Hematopoietic multipotent progenitor cell treated with erythropoietin and hydrocortisone succinate and interleukin-3 and kit ligand, for 17 days (in vitro differentiated cells): Measurements from ENCODE around the gene ABR.

Experiments
- DNase-seq: peaks from one replicate; pipeline ENCODE4 v3.0.0-alpha.2; 2015; ENCODE audit warnings: low spot score

ABR gene

DNA sequence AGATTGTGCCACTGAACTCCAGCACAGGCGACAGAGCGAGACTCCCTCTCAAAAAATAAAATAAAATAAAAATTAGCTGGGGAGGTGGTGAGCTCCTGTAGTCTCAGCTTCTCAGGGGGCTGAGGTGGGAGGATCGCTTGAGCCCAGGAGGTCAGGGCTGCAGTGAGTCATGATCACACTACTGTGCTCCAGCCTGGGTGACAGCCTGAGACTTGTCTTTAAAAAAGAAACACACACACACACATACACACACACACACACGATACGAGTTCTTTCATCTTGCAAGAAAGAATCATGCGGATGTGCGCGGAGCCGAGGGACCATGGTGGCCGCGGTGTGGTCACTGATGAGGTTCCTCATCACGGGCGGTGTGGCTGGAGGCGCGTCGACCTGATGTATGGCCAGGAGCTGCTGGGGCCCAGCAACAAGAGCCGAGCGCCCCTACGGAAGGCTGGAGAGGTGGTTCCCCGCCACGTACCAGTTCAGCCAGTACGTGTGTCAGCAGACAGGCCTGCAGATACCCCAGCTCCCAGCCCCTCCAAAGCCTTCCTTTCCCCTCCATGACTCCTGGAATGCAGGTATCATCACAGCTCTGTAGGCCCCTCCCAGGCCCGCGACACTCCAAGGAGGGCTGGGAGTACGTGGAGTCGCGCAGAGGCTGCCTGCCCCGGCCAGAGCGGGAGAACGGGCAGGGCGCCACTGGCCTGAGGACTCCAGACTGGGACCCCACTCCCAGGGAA is 220.9 kb downstream of the ABR start:
- no peak for DNase-seq

DNA sequence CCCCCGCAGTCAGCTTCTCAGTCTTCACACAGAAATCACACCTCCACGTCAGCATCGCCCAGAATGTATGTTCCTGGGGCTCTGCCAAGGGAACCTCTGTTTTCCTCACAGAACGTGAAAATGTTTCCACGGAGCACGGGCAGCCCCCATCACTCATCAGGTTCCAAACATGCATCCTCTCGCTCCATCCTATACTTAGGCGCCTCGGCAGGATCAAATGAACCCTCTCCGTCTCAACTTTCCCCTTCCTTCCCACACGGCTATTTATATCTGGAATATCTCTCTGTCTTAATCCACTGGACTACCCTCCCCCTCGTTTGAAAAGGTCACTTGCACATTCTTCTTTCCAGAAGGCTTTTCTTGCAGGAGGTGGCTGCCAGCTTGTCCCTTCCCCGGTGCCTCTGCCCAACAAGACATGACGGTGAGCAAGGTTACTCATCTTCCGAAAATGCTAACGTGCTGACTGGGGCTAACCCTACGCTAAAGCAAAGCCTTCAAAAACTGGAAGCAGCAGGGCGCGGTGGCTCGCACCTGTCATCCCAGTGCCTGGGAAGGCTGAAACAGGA is 221.8 kb downstream of the ABR start:
- no peak for DNase-seq

DNA sequence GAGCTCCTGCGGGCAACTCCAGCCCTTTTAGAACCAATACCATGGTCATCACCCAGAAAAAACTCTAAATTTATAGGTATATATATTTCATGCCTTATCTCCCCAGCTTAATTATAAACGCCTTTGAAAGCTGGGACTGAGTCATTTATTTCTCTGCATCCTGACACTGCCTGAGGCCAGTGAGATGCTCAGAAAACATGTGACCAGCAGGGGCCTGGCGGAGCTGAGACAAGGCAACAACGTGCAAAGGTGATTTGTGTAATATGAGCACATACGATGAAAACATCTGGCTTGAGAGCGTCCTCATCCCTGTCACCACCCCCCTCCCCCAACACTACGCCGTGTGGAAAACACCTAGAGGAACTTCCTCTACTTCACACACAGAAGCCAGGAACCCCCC is 222.9 kb downstream of the ABR start:
- DNase-seq: no peak

DNA sequence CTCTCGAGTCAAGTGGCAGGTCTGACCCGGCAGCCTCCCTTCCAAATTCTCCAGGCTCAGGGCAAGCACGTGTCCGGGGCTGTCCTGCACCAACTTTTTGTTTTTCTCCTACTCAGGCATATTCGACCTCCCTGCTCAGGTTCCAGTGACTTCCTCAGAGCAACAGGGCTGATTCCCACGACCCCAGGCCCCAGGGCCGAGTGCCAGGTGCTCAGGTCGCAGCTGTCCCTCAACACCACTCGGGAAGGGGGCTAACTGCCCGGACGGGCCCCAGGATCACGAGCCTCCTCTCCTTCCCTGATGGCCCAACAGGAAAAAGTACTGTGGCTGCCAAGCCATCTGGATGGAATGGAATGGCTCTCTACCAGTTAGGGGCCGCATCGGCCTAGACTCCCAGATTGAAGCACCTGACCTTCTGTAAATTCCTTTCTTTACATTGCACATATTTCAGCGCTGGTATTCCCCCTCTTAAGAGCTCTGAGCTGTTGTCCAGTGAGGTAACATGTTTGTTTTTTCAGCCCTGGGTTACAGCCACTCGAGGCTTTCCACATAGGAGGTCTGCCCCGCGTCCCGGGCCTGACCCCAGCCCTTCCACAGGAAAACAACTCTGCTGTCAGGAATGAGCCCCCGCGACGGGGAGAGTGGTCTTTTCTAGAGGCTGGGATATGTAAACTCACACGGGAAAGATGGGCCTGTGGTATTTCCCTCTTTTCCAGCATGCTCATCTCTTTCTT is 225.2 kb downstream of the ABR start:
- DNase-seq: no peak

DNA sequence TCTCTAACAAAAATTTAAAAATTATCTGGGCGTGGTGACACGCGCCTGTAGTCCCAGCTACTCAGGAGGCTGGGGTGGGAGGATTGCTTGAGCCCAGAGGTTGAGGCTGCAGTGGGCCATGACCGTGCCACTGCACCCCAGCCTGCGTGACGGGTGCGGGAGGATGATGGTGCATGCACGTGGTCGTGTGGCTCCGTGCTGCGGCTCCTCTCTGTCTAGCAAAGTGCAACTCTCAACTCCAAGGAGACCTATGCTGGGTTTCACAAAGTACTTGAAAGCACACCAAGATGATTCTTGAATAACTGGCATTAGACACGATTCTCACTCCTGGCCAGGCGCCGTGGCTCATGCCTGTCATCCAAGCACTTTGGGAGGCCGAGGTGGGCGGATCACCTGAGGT is 226.0 kb downstream of the ABR start:
- DNase-seq: no peak
